Panc1 (cell line): Measurements from ENCODE around the gene WARS2. TPM values are rescaled to one million over a fixed set of nuclear protein-coding genes. Genes with fewer than 3 reads are reported as not detected.

Experiments
- ATAC-seq: fragments of 200-7000 bp; cut with Tn5 transposase; 2 replicates; pipeline ENCODE4 v1.9.1; 2020; ENCODE audit warnings: mild to moderate bottlenecking, moderate library complexity
- BruUV-seq: library from RNA; stranded (reverse); fragments of 400-500 nt; replicated peaks from 2 replicates; lab custom pipeline; 2021; lab: Mats Ljungman, UMichigan
- CTCF ChIA-PET: fragments of 300-600 bp; sonication (Branson Sonifier 250); formaldehyde crosslinking; loops from one replicate; lab custom pipeline; 2022; ENCODE audit warnings: antibody characterized with exemption; lab: Charles Lee
- POLR2A ChIA-PET: fragments of 300-600 bp; sonication (Branson Sonifier 250); formaldehyde crosslinking; loops from one replicate; lab custom pipeline; 2022; ENCODE audit warnings: antibody characterized with exemption; lab: Charles Lee
- DNase-seq: peaks from one replicate; pipeline ENCODE4 v3.0.0-alpha.2; 2010; ENCODE audit warnings: low read depth, low spot score
- H3K27ac ChIP-seq: 2 replicates; pipeline ENCODE4 v1.5.1; 2011; ENCODE audit warnings: mild to moderate bottlenecking, low read length, inconsistent platforms
- H3K27me3 ChIP-seq: fragments of 200-500 bp; sonication (Bioruptor generic); 2 replicates; pipeline ENCODE4 v1.6.0; 2014; ENCODE audit warnings: low read length, inconsistent platforms; ENCODE audit not compliant: control insufficient read depth, insufficient read depth
- H3K36me3 ChIP-seq: fragments of 200-500 bp; sonication (Bioruptor generic); 2 replicates; pipeline ENCODE4 v1.5.1; 2014; ENCODE audit warnings: inconsistent platforms, mild to moderate bottlenecking, low read length, moderate library complexity; ENCODE audit not compliant: control insufficient read depth, insufficient read depth
- H3K4me1 ChIP-seq: 2 replicates; pipeline ENCODE4 v1.5.1; 2011; ENCODE audit warnings: inconsistent platforms, mild to moderate bottlenecking, low read length, moderate library complexity; ENCODE audit not compliant: control insufficient read depth, insufficient read depth
- H3K4me3 ChIP-seq, 2 experiments: 2 replicates each; pipeline ENCODE4 v1.5.1; 2011 to 2012; ENCODE audit warnings: low read depth in 2 of 2, low read length in 2 of 2, mild to moderate bottlenecking in 2 of 2, inconsistent platforms in 1 of 2, moderate library complexity in 1 of 2
- H3K9me3 ChIP-seq: fragments of 200-500 bp; sonication (Bioruptor generic); 2 replicates; pipeline ENCODE4 v1.5.1; 2014; ENCODE audit warnings: low read depth, mild to moderate bottlenecking, inconsistent platforms, low read length, moderate library complexity; ENCODE audit not compliant: control insufficient read depth, insufficient read depth
- POLR2AphosphoS5 ChIP-seq: IDR thresholded peaks from 2 replicates; pipeline ENCODE4 v1.6.1; 2012; ENCODE audit warnings: mild to moderate bottlenecking, low read depth, low read length, moderate library complexity
- TCF7L2 ChIP-seq: IDR thresholded peaks from 2 replicates; pipeline ENCODE4 v1.6.1; 2011; ENCODE audit warnings: mild to moderate bottlenecking, low read depth, low read length, inconsistent platforms
- in situ Hi-C: cut with HindIII; loops from 2 replicates; pipeline ENCODE4 v1.10.0; 2016; ENCODE audit warnings: low sequenced_read_pairs, low pct_unique_long_range_greater_than_20kb
- intact Hi-C: fragments of 100-400 bp; cut with micrococcal nuclease; formaldehyde crosslinking; loops from one replicate; pipeline ENCODE4 v1.10.0; 2022; ENCODE audit not compliant: unreplicated experiment
- total RNA-seq: library from RNA; stranded (reverse); gene quantifications from one replicate; pipeline ENCODE4 v1.2.1, GENCODE V29; 2021; ENCODE audit not compliant: unreplicated experiment
- TF ChIP-seq, protein P1 (sequence below), 2 experiments: IDR thresholded peaks; 2 replicates each; pipeline ENCODE4 v1.6.1; 2011 to 2012; ENCODE audit warnings: low read depth in 2 of 2, control low read depth in 1 of 2, low read length in 1 of 2, mild to moderate bottlenecking in 1 of 2, moderate library complexity in 1 of 2; ENCODE audit not compliant: insufficient read depth in 1 of 2
- TF ChIP-seq, protein P2 (sequence below): fragments of 450-650 bp; IDR thresholded peaks from 2 replicates; pipeline ENCODE4 v1.5.1; 2017; ENCODE audit warnings: mild to moderate bottlenecking

WARS2 gene
- total RNA-seq, 1 experiment from 2014 or later, result 6.6 TPM

DNA sequence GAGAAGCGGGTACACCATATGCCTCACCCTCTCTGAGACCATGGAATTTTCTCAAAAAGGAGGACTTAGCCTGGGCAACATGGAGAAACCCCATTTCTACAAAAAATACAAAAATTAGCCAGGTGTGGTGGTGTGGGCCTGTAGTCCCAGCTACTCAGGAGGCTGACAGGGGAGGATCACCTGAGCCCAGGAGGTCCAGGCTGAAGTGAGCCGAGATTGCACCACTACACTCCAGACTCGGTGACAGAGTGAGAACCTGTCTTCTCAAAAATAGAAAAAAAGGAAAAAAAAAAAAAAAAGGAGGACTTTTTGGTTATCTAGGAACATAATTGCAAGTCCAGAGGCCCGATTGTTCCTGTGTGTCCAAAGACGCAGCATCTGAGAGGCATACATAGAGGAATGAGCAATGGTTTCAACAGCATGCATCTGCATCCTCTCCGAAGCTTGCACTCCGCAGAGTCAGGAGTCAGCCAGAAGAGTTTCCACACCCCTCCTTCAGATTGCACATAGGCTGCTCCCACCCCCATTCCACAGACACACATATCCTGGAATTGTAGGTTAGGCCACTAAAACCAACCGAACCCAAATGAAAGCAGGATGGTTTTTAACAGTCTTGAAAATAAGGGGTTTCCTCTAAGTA, 149.8 kb downstream of the WARS2 start:
- TF ChIP-seq, protein P1, sequence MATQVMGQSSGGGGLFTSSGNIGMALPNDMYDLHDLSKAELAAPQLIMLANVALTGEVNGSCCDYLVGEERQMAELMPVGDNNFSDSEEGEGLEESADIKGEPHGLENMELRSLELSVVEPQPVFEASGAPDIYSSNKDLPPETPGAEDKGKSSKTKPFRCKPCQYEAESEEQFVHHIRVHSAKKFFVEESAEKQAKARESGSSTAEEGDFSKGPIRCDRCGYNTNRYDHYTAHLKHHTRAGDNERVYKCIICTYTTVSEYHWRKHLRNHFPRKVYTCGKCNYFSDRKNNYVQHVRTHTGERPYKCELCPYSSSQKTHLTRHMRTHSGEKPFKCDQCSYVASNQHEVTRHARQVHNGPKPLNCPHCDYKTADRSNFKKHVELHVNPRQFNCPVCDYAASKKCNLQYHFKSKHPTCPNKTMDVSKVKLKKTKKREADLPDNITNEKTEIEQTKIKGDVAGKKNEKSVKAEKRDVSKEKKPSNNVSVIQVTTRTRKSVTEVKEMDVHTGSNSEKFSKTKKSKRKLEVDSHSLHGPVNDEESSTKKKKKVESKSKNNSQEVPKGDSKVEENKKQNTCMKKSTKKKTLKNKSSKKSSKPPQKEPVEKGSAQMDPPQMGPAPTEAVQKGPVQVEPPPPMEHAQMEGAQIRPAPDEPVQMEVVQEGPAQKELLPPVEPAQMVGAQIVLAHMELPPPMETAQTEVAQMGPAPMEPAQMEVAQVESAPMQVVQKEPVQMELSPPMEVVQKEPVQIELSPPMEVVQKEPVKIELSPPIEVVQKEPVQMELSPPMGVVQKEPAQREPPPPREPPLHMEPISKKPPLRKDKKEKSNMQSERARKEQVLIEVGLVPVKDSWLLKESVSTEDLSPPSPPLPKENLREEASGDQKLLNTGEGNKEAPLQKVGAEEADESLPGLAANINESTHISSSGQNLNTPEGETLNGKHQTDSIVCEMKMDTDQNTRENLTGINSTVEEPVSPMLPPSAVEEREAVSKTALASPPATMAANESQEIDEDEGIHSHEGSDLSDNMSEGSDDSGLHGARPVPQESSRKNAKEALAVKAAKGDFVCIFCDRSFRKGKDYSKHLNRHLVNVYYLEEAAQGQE (IDR thresholded peaks at IDR 0.05; ENCODE audit: insufficient read depth in 1 of 2, low read depth in 2 of 2, low read length in 1 of 2), result no peak
- TF ChIP-seq, protein P2, sequence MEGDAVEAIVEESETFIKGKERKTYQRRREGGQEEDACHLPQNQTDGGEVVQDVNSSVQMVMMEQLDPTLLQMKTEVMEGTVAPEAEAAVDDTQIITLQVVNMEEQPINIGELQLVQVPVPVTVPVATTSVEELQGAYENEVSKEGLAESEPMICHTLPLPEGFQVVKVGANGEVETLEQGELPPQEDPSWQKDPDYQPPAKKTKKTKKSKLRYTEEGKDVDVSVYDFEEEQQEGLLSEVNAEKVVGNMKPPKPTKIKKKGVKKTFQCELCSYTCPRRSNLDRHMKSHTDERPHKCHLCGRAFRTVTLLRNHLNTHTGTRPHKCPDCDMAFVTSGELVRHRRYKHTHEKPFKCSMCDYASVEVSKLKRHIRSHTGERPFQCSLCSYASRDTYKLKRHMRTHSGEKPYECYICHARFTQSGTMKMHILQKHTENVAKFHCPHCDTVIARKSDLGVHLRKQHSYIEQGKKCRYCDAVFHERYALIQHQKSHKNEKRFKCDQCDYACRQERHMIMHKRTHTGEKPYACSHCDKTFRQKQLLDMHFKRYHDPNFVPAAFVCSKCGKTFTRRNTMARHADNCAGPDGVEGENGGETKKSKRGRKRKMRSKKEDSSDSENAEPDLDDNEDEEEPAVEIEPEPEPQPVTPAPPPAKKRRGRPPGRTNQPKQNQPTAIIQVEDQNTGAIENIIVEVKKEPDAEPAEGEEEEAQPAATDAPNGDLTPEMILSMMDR, result no peak
- TF ChIP-seq TCF7L2 (no peak), POLR2AphosphoS5 (no peak)
- in situ Hi-C loops, result no loop called here
- H3K4me1 ChIP-seq, result 0 out of 2 replicates have a peak, but pooled peaks cover 5% of the 10 kb centered on the region
- no TSS peak for BruUV-seq
- ChIA-PET CTCF (no interaction called here), POLR2A (no interaction called here)
- no peaks in the 10 kb centered on the region for H3K9me3 ChIP-seq
- no peaks in the 10 kb centered on the region; the same call in 1 of the 2 replicates for H3K27me3 ChIP-seq
- no peak overlapping the region for H3K4me3 ChIP-seq
- no peak overlapping the region for H3K27ac ChIP-seq
- H3K36me3 ChIP-seq, result no peaks in the 10 kb centered on the region
- intact Hi-C loops, result no loop called here
- ATAC-seq (no peak), DNase-seq (no peak)

GRCh38 chr1:118989878-118990378, 150.5 kb downstream of the WARS2 start:
- Histone ChIP-seq H3K4me1 (0 out of 2 replicates have a peak, but pooled peaks cover 5% of the 10 kb centered on the region), H3K9me3 (no peaks in the 10 kb centered on the region), H3K27me3 (no peaks in the 10 kb centered on the region; the same call in 1 of the 2 replicates), H3K4me3 (no peak overlapping the region), H3K36me3 (no peaks in the 10 kb centered on the region), H3K27ac (no peak overlapping the region)
- ChIA-PET CTCF (no interaction called here), POLR2A (no interaction called here)
- in situ Hi-C loops, result no loop called here
- DNase-seq, result no peak
- no peak for ATAC-seq
- intact Hi-C loops, result no loop called here
- TF ChIP-seq TCF7L2 (no peak), POLR2AphosphoS5 (no peak)
- TF ChIP-seq, protein P1 (IDR thresholded peaks at IDR 0.05; ENCODE audit: insufficient read depth in 1 of 2, low read depth in 2 of 2, low read length in 1 of 2), result no peak
- no TSS peak for BruUV-seq
